GM20000 (cell line): ENCODE measurements around the gene BLMH.

ENCODE experiments used
- DNase-seq: peaks from one replicate; pipeline ENCODE4 v3.0.0; 2012; ENCODE audit warnings: low spot score
- TF ChIP-seq, protein P1 (sequence below): IDR thresholded peaks from 2 replicates; pipeline ENCODE4 v1.5.1; 2012; ENCODE audit warnings: mild to moderate bottlenecking, control low read depth; ENCODE audit errors: extremely low read depth, missing control alignments

The BLMH gene

DNA sequence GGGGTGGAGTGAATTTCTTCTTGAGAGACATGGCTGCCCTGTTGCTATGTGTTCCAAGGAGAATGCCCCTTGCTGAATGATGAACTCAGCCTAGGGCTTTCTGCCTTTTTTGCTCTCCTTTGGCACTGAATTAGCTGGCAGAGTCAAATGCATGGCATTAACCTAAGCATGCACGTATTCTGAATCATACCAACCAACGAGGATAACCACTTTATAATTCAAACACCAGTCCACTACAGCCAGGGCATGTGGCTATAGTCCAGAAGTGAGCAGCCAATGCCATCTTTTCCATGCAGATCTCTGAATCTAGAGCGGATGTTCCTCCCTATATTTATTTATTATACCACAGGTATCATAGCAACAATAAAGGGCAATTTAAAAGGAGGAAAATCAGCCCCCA lies 26.4 kb upstream of the BLMH start:
- no peak for DNase-seq
- TF ChIP-seq, protein P1, sequence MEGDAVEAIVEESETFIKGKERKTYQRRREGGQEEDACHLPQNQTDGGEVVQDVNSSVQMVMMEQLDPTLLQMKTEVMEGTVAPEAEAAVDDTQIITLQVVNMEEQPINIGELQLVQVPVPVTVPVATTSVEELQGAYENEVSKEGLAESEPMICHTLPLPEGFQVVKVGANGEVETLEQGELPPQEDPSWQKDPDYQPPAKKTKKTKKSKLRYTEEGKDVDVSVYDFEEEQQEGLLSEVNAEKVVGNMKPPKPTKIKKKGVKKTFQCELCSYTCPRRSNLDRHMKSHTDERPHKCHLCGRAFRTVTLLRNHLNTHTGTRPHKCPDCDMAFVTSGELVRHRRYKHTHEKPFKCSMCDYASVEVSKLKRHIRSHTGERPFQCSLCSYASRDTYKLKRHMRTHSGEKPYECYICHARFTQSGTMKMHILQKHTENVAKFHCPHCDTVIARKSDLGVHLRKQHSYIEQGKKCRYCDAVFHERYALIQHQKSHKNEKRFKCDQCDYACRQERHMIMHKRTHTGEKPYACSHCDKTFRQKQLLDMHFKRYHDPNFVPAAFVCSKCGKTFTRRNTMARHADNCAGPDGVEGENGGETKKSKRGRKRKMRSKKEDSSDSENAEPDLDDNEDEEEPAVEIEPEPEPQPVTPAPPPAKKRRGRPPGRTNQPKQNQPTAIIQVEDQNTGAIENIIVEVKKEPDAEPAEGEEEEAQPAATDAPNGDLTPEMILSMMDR: no peak

DNA sequence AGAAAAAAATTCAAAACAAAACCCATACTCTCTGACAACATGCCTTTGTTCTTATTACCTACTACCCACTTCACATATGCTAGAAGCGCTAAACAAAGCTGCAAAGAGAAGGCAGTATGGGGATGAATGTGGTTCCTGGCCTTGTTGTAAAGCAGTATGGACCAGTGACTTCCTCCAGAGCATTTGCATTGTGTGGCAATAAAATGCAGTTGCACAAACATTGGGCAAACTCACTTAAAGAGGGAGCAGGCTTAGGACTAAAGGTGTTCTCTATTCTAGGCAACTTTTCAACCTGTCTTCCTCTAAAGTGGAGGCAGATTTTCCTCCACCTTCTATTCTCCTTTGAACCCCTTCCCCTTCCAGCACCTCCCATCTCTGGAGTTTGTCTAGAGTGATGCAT lies 25.0 kb upstream of the BLMH start:
- TF ChIP-seq, protein P1: no peak
- no peak for DNase-seq

DNA sequence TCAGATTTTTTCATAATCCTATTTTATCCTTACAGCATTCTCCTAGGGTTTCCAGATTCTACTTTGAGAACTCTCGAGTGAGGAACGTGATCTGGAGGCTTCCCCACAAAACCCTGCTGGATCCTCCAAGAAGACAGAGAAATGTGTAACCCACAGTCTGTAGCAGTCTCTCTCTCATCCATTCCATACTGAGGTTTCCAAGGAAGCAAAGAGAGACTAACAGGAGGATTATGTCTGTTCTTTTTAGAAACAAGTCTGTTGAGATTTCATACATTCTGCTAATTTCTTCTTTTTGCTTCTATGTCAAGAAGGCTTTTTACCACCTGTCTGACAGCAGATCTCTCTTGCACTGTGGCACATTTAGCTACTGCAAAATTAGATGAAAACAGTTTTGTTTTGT lies 23.4 kb upstream of the BLMH start:
- no peak for DNase-seq
- TF ChIP-seq, protein P1: no peak

DNA sequence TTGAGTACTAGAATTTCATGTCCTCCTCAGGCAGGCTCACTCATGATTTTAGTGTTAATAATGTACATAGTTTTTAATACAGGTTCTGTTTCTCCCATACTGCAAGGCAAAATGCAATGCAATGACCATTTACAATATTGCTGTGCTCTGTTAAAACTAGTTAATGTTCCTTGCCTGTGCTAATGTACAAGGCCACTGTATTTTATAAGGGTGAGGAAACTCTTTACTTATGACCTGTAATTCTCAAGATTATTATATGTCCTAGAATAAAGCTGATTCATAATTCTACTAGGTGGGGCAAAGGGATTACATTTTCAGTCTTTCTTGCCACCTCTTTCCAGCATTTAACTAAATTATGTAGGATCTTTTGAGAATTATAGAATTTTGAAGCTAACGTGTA lies 22.7 kb upstream of the BLMH start:
- DNase-seq: no peak
- TF ChIP-seq, protein P1: no peak

DNA sequence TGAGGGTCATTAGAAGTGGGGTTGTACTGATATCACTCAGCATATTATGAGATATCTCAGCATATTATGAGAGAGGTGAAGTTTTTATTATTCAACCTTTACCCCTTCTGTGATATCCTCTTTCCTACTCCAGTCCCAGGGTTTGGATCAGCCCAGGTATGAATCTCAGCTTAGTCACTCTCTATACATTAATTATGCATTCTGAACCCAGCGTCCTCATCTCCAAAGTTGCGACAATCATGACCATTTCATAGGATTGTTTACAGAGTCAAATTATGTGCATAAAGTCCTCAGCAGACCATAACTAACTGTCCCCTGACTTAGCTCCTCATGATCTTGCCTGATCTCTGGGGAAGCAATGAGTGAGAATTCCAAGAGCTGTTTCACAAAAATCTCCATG lies 20.5 kb upstream of the BLMH start:
- no peak for DNase-seq

DNA sequence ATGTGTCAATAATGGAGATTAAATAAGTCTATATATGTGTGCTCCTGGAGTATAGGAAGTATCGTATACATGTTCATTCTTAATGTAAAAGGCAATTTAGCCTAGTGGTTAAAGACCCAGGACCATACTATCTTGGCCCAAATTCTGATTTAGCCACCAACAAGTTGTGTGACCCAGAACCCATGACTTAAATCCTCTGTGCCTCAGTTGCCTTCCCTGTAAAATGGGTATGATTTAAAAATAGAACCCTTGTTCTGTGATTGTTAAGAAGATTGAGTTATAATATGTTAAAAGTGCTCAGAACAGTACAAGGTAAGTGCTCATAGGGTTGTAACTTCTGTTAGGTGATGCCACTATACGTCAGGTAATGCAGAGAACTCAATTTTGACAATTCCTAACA lies 18.8 kb upstream of the BLMH start:
- no peak for DNase-seq
- TF ChIP-seq, protein P1: no peak

More for the DNA sequence above, 20.5 kb upstream of the BLMH start:
- TF ChIP-seq, protein P1: no peak

DNA sequence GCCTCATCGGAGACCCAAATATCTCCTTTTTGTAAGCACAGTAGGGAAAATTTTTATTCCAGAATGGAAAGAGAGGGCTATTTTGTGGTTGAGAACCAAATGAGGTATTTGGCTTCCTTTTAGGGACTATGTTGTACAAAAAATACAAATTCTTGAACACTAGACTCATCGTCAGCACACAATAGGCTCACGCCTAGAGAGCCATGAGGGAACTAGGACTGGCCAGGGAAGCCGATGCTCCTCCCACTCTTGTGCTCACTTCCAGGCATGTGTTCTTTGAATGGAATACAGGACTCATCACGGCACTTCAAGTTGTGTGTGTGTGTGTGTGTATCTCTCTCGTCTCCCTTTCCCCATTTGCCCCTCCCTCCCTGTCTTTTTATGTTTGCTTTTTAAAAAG lies 17.8 kb upstream of the BLMH start:
- no peak for DNase-seq
- TF ChIP-seq, protein P1: no peak
